GM10266 (cell line): ENCODE data around the gene MSMP.

Experiments used
- DNase-seq: peaks from one replicate; pipeline ENCODE4 v3.0.0; 2012; ENCODE audit errors: extremely low spot score
- CTCF ChIP-seq: IDR thresholded peaks from 2 replicates; pipeline ENCODE4 v1.5.1; 2012; ENCODE audit warnings: mild to moderate bottlenecking, low read depth; ENCODE audit not compliant: control insufficient read depth, insufficient read depth; ENCODE audit errors: missing control alignments

The MSMP gene

GRCh38 chr9:35708146-35708545 is 45.9 kb downstream of the MSMP start:
- no peak for TF ChIP-seq CTCF

GRCh38 chr9:35706951-35707350 is 47.1 kb downstream of the MSMP start:
- TF ChIP-seq CTCF: no peak
- DNase-seq: no peak

More at GRCh38 chr9:35708146-35708545, 45.9 kb downstream of the MSMP start:
- DNase-seq: no peak

GRCh38 chr9:35705836-35706430 is 48.1 kb downstream of the MSMP start:
- no peak for DNase-seq
- no peak for TF ChIP-seq CTCF

- no peak for TF ChIP-seq CTCF
- no peak for DNase-seq
Observed at GRCh38 chr9:35705372-35705771, 48.7 kb downstream of the MSMP start.

- DNase-seq: no peak
- TF ChIP-seq CTCF: no peak
Observed at GRCh38 chr9:35703906-35704672, 50.0 kb downstream of the MSMP start.
